ENCODE measurements around the gene GPC4.

- TF ChIP-seq POLR2A (IDR thresholded peaks at IDR 0.05): no peak
- TF ChIP-seq, protein P1, sequence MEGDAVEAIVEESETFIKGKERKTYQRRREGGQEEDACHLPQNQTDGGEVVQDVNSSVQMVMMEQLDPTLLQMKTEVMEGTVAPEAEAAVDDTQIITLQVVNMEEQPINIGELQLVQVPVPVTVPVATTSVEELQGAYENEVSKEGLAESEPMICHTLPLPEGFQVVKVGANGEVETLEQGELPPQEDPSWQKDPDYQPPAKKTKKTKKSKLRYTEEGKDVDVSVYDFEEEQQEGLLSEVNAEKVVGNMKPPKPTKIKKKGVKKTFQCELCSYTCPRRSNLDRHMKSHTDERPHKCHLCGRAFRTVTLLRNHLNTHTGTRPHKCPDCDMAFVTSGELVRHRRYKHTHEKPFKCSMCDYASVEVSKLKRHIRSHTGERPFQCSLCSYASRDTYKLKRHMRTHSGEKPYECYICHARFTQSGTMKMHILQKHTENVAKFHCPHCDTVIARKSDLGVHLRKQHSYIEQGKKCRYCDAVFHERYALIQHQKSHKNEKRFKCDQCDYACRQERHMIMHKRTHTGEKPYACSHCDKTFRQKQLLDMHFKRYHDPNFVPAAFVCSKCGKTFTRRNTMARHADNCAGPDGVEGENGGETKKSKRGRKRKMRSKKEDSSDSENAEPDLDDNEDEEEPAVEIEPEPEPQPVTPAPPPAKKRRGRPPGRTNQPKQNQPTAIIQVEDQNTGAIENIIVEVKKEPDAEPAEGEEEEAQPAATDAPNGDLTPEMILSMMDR (IDR thresholded peaks at IDR 0.05): no peak
Observed at GRCh38 chrX:133414406-133415275, 648 bp downstream of the GPC4 start.
